ENCODE results near the gene PDE4D. TPM values are rescaled to one million over a fixed set of nuclear protein-coding genes. Genes with fewer than 3 reads are reported as not detected.

PDE4D gene
- total RNA-seq, 1 donor from 2014 or later, result 34.5 TPM

DNA sequence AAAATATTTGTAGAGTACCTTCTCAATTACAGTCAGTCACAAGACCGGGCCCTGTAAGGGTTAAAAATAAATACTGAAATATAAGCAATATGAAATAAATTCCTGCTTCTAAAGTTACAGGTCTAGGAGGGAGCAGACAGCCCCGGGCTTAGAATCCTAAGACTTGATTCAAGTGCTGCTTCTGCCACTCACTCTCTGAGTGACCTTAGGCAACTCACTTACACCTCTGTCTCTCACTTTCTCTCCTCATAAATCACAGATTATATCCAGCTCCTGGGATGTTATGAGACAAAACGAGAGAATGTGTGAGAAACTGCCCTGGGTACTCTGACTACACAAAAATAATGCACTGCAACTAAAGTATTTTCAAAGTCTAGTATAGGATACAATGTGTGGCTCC lies 101.9 kb downstream of the PDE4D start:
- Histone ChIP-seq H3K4me1 (no peaks in the 10 kb centered on the region), H3K4me3 (no peak overlapping the region), H3K27ac (replicated peaks) (no peak overlapping the region), H3K9me3 (replicated peaks) (no peaks in the 10 kb centered on the region), H3K27me3 (ENCODE audit: low read depth) (peaks cover 6% of the 10 kb centered on the region), H3K36me3 (no peaks in the 10 kb centered on the region)
- DNase-seq, result no peak
- no peak for TF ChIP-seq CTCF (IDR thresholded peaks at IDR 0.05; ENCODE audit: borderline replicate concordance)
- intact Hi-C loops (cut with micrococcal nuclease), result no loop called here

- Histone ChIP-seq H3K4me1 (no peaks in the 10 kb centered on the region), H3K9me3 (replicated peaks) (no peaks in the 10 kb centered on the region), H3K36me3 (no peaks in the 10 kb centered on the region), H3K27ac (replicated peaks) (peak overlapping the region; percentile 43), H3K27me3 (ENCODE audit: low read depth) (peaks cover 6% of the 10 kb centered on the region), H3K4me3 (peak overlapping the region; percentile 44)
- intact Hi-C loops (cut with micrococcal nuclease), result no loop called here
- no peak for DNase-seq
- no peak for TF ChIP-seq CTCF (IDR thresholded peaks at IDR 0.05; ENCODE audit: borderline replicate concordance)
Measured at GRCh38 chr5:59790776-59791475, 102.6 kb downstream of the PDE4D start.

DNA sequence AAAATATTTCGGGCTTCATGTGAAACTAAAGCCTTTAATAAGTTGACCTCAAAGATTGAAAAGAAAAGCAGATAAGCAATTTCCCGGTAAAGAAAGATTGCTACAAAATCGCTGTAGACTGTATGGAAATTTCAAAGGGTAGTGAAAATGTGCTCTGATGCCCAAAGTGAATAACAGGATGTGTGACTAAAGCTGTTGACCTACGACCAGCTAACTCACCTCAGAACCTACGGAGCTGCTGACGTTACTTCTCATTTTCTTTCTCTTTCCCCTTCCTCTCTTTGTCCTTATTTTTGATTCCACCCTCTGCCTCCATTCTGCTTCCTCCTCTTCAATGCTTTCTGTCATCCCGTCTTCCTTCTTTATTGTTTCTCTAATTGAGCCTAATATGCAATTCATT lies 103.2 kb downstream of the PDE4D start:
- no peak for TF ChIP-seq CTCF (IDR thresholded peaks at IDR 0.05; ENCODE audit: borderline replicate concordance)
- intact Hi-C loops (cut with micrococcal nuclease), result no loop called here

DNA sequence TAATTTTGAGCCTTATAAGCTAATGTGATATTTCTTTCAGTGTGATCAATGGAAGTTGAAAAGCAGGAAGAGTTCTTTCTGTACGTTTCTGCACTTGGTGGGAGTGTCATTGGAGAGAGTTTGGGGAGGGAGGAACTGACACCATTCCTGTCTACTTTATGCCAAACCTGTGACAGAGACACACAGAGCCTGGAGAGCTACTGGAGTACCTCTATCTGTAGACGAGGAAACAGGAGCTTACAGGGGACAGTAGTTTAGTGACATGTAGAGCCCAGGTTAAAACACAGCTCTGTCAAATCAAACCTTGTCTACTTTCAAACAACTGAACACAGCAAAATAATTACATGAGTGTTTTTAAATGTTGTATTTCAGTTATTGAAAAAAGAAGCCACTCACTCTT lies 103.6 kb downstream of the PDE4D start:
- no peaks in the 10 kb centered on the region for H3K9me3 ChIP-seq (replicated peaks)
- intact Hi-C loops (cut with micrococcal nuclease), result loop anchor here (10.0 kb wide), 1 partner anchor 405 kb away; no protein-coding TSS in a partner anchor
- no peak overlapping the region for H3K4me3 ChIP-seq
- TF ChIP-seq CTCF (IDR thresholded peaks at IDR 0.05; ENCODE audit: borderline replicate concordance), result no peak
- H3K36me3 ChIP-seq, result no peaks in the 10 kb centered on the region
- peak overlapping the region; percentile 43 for H3K27ac ChIP-seq (replicated peaks)
- H3K4me1 ChIP-seq, result no peaks in the 10 kb centered on the region
- H3K27me3 ChIP-seq (ENCODE audit: low read depth), result peaks cover 6% of the 10 kb centered on the region
- no peak for DNase-seq

More for the DNA sequence above, 103.2 kb downstream of the PDE4D start:
- Histone ChIP-seq H3K27me3 (ENCODE audit: low read depth) (peaks cover 6% of the 10 kb centered on the region), H3K4me1 (no peaks in the 10 kb centered on the region), H3K9me3 (replicated peaks) (no peaks in the 10 kb centered on the region), H3K4me3 (peak overlapping the region; percentile 44), H3K27ac (replicated peaks) (peak overlapping the region; percentile 43), H3K36me3 (no peaks in the 10 kb centered on the region)
- no peak for DNase-seq

- Histone ChIP-seq H3K27me3 (ENCODE audit: low read depth) (peaks cover under 1% of the 10 kb centered on the region), H3K27ac (replicated peaks) (no peak overlapping the region), H3K36me3 (no peaks in the 10 kb centered on the region), H3K9me3 (replicated peaks) (no peaks in the 10 kb centered on the region), H3K4me1 (no peaks in the 10 kb centered on the region), H3K4me3 (no peak overlapping the region)
- intact Hi-C loops (cut with micrococcal nuclease), result loop anchor here (10.0 kb wide), 1 partner anchor 404 kb away; no protein-coding TSS in a partner anchor
- TF ChIP-seq CTCF (IDR thresholded peaks at IDR 0.05; ENCODE audit: borderline replicate concordance), result no peak
- DNase-seq, result no peak
Measured at GRCh38 chr5:59789197-59789596, 104.3 kb downstream of the PDE4D start.

Data from left ventricle myocardium inferior (tissue), 1 donor.